HK-2 (cell line): Measurements from ENCODE around the gene PLAAT3.
A peak's percentile ranks its signal among the peaks of the same experiment; 100 is the strongest.
"Not testable (repeated sequence)": the region's sequence is repeated elsewhere in the genome, so short reads cannot be mapped to it uniquely, and the experiment has no call there.

Source experiments
- DNase-seq: peaks from one replicate; pipeline ENCODE4 v3.0.0-alpha.2; 2018; ENCODE audit not compliant: unreplicated experiment

The PLAAT3 gene

DNA sequence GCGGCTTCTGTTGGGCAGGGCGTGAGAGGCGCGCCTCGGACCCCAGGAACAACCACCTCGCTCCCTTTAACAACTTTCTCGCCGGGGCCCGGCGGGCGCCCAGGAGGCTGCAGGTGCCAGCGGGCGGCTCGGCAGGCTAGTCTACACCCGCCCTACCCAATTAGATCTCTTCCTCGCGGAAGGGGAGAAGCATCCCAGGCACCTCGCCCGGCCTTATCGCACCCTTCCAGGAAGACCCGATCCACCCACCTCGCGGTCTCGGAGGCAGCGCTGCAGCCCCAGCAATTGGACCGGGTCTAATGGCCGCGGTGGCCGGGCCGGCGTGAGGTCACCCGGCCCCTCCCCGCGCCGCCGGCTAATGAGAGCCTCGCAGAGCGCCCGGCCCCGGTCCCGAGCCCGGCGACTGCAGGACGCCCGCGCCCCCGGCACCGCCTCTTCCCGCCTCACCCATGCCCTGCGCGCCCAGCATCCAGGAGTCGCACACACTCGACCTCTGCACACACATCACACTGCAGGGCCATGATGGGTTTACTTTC lies at the start of gene PLAAT3:
Gene PLAAT3 (minus strand): TSS at position 298 of the 536 bp plus-strand sequence. CDS start 419 bp downstream, outside the sequence.
- peak; percentile 68 for DNase-seq

GRCh38 chr11:63663809-63664208 lies 49.6 kb upstream of the PLAAT3 start:
- DNase-seq, result peak; percentile 19

DNA sequence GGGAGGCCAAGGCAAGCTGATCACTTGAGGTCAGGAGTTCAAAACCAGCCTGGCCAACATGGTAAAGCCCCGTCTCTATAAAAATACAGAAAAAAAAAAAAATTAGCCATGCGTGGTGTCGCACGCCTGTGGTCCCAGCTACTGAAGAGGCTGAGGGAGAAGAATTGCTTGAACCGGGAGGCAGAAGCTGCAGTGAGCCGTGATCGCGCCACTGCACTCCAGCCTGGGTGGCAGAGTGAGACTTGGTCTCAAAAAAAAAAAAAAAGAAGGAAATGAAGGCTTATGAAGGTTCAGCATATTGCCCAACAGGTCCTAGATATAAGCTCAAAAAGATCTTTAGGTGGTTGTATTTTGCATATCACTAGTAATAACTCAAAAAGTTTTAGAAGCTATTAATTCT lies 46.7 kb upstream of the PLAAT3 start:
- no peak for DNase-seq

GRCh38 chr11:63652671-63653070 lies 38.4 kb upstream of the PLAAT3 start:
- no peak for DNase-seq

DNA sequence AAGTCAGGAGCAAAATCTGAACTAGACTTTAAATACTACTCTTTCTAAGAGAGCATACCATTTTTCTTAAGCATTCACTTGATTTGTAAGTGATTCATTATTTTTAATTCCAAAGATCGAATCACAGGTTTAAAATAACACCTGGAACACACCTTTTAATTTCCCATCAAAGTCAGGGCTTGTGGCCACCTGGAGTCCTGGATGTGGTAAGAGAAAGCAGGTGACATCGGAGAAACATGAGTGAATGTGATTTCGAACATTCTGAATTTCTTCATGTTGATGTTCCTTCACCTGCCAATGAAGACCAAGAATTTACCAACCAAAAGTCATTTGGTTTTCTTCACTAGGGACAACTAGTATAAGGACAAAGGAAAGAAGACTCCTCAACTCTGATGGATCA lies 29.0 kb upstream of the PLAAT3 start:
- DNase-seq, result no peak

GRCh38 chr11:63641727-63642126 lies 27.5 kb upstream of the PLAAT3 start:
- DNase-seq, result no peak

DNA sequence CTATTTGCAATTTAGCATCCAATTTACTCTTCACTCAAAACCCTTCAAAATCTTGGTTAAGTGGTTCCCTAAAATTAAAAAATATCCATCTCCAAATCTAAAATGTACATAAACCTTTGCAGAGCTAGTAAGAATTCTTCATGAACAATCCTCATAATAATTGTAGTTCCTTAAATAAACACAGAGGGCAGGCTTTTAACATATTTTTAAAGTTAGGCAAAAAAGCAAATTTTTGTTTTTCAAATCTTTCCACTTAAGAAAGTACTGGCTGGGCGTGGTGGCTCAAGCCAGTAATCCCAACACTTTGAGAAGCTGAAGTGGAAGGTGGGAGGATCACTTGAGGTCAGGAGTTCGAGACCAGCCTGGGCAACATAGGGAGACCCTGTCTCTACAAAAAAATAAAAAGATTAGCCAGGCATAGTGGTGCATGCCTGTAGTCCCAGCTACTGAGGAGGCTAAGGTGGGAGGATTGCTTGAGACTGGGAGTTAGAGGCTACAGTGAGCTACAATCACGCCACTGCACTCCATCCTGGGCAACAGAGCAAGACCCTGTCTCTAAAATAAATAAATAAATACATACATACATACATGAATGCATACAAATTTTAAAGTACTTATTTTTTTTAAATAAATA lies 25.1 kb upstream of the PLAAT3 start:
- DNase-seq, result no peak

- not testable (repeated sequence) for DNase-seq
These were observed 24.2 kb upstream of the PLAAT3 start for GRCh38 chr11:63638436-63638835.

- DNase-seq, result peak; percentile 29
These were observed 21.7 kb upstream of the PLAAT3 start for GRCh38 chr11:63635762-63636465.

DNA sequence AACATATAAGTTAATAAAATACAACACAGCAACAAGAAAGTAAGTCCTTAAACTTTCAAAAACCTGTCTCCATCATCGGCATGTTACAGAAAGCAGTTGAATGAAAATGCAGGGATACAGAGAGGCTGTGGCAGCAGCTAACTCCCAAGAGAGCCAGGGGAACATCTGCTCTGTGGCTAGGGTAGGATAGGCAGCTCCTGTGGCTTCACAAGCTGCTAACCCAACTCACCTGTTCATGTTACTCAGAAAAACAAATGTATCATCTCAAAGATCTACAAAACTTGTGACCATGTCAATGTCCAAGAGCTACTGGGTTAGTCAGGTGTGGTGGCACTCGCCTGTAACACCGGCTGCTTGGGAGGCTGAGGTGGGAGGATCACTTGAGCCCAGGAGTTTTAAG lies 15.2 kb upstream of the PLAAT3 start:
- DNase-seq, result no peak

- no peak for DNase-seq
These were observed 9.4 kb upstream of the PLAAT3 start for GRCh38 chr11:63623513-63624140.

DNA sequence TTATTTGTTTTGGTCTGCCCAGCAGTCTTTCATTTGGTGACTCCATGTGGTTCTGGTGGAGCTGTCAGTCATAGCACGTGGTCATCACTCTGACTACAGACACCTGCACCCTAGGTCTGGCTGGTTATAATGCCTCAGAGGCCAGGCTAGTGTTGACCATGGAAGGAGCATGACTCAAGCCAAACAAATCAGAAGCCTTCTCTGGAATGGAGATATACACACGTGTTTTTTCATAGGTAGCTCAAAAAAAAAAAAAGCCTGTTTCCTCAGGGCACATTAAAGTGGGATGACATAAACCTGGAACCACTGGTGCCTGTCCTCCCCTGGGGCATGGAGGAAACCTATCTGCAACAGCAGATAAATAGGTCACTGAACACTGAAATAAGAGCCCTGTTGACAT lies 8.1 kb upstream of the PLAAT3 start:
- DNase-seq, result peak; percentile 31

GRCh38 chr11:63621071-63621470 lies 6.8 kb upstream of the PLAAT3 start:
- DNase-seq, result no peak

GRCh38 chr11:63619967-63620366 lies 5.7 kb upstream of the PLAAT3 start:
- DNase-seq, result no peak

DNA sequence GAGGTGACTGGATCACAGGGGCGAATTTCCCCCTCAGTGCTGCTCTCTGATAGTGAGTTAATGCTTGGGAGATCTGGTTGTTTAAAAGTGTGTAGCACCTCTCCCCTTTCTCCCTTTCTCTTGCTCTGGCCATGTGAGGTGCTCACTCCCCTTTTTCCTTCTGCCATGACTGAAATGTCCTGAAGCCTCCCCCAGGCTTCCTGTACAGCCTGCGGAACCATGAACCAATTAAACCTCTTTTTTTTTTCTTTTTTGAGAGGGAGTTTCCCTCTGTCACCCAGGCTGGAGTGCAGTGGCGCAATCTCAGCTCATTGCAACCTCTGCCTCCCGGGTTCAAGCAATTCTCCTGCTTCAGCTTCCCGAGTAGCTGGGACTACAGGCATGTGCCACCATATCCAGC lies 3.5 kb upstream of the PLAAT3 start:
- DNase-seq, result not testable (repeated sequence)

DNA sequence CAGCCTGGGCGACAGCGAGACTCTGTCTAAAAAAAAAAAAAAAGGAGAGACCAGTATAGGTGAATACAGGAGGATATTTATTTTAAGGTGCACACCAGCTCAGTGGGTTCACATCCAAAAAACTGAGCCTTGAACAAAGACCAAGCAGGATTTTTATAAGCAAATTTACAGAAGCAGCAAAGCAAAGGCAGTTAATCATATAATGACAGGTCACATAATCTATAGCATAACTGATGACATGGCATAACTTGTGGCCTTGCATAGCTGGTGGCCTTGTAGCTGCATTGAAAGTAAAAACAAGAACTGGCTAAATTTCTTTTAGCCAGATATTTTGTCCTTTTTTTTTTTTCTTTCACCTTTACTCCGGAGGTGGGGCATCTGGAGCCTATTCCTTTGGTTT lies 2.7 kb upstream of the PLAAT3 start:
- no peak for DNase-seq

DNA sequence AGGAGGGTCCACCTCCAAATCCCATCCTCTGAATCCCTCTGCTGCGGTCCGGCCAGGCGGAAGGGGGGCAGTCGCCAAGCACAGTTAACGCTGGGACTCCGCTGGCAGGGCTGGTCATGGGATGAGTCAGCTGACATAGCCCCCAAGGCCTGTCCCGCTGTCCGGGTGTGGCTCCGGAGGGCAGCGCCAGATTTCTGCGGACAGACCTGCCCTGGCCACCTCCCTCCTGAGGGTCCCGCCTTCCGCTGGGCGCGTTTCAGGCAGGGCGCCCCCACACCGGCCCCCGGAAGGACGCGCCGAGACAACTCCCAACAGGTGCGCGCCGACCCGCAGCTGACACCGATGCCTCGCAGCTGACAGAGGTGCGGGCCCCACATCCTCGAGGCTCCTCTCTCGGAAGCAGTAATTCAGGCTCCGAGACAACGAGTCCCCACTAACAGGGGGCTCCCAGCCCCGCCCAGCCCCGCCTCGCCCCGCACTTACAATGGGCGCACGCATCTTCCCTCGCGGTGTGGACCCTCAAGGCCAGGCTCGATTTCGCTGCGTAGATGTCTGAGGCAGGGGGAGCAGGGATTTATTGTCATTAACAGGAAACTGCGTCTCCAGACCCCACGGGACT lies 607 bp downstream of the PLAAT3 start:
- DNase-seq, result peak; percentile 41

GRCh38 chr11:63612181-63612580 lies 2.1 kb downstream of the PLAAT3 start:
- no peak for DNase-seq

DNA sequence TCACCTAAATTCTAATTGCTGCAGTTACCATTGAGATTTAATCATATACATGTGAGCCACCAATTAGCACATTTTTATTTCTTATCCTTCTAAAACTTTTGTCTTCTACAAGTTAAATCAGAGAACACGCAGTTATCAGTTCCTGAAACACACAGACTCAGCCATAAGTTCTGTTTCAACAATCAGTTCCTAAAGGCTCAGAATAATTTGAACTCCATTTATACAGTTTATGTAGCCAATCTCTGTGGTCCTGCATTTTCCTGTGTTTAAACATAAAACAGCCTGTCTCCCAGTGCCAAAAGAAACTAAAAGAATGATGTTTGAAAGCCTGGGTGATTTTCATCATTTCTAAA lies 2.9 kb downstream of the PLAAT3 start:
- no peak for DNase-seq

DNA sequence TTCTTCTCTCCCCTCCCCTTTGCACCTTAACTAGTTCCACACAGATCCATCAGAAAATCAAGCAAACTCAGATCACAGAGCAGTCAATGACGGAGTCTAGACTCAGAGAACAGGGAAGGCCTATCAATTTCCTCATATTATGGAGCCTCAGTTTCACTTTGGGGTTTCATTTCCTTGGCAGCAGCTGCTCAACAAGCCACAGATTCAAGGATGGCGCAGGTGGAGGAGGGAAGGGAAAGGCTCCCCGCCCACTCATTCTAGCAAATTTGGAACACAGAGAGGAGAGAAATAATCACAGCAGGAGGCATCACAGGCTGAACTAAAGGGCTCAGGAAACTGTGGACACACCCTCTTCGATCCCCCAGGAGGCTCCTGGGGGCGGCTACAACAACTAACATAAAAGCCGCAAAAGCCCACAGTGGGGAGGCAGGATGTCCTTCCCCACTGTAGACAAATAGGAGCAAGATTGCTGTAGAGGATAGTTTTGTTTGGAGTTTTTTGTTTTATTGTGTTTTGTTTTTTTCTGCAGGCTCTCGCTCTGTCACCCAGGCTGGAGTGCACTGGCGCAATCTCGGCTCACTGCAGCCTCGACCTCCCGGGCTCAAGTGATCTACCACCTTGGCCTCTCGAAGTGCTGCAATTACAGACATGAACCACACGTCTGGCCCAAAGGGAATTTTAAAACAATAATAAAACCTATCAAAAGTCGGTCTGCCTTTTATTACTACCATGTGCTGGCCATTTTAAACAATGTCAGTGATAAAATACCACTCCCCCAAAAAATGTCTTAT lies 3.4 kb downstream of the PLAAT3 start:
- DNase-seq, result no peak

- no peak for DNase-seq
These were observed 4.2 kb downstream of the PLAAT3 start for GRCh38 chr11:63609971-63610580.
